GM21737 (cell line): ENCODE results near the gene ZDHHC18.
A peak's percentile ranks its signal among the peaks of the same experiment; 100 is the strongest.

ENCODE experiments used
- ATAC-seq: cut with Tn5 transposase; IDR thresholded peaks from one replicate; pipeline ENCODE4 v1.9.1; 2021; ENCODE audit warnings: mild to moderate bottlenecking, moderate library complexity; ENCODE audit not compliant: unreplicated experiment

Gene ZDHHC18

DNA sequence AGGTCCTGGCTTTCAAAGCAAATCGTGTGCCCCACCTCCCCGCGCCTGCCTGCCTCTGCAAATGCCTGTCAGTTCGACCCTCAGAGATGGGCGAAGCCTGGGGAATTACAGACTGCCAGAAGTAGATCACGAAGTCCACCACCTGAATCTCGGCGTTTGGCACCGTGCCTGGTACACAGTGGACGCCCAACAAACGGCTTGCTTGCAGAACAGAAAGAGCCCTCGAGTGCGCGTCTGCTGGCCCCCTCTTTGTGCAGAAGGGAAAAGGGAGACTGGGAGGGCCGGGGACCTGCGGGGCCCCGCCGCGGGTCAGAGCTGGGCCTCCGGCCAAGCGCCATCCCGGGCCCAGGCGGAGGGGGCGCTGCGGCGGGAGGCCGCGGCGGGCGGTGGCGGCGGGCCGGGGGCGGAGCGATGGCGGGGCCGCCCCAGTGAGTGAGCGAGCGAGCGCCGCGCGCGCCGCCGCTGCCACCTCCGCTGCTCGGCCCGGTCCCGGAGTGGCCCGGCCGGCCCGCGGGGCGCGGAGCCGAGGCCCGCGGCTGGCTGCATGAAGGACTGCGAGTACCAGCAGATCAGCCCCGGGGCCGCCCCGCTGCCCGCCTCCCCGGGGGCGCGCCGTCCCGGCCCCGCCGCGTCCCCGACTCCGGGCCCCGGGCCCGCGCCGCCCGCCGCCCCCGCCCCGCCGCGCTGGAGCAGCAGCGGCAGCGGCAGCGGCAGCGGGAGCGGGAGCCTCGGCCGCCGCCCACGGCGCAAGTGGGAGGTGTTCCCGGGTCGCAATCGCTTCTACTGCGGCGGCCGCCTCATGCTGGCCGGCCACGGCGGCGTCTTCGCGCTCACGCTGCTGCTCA, at the start of gene ZDHHC18:
Gene ZDHHC18 (plus strand): TSS at position 428 of the 845 bp plus-strand sequence. CDS start 117 bp downstream, at position 545.
- peak; percentile 73 for ATAC-seq

GRCh38 chr1:26779098-26779668, 47.3 kb upstream of the ZDHHC18 start:
- ATAC-seq: no peak

GRCh38 chr1:26780344-26780957, 46.0 kb upstream of the ZDHHC18 start:
- ATAC-seq: no peak

DNA sequence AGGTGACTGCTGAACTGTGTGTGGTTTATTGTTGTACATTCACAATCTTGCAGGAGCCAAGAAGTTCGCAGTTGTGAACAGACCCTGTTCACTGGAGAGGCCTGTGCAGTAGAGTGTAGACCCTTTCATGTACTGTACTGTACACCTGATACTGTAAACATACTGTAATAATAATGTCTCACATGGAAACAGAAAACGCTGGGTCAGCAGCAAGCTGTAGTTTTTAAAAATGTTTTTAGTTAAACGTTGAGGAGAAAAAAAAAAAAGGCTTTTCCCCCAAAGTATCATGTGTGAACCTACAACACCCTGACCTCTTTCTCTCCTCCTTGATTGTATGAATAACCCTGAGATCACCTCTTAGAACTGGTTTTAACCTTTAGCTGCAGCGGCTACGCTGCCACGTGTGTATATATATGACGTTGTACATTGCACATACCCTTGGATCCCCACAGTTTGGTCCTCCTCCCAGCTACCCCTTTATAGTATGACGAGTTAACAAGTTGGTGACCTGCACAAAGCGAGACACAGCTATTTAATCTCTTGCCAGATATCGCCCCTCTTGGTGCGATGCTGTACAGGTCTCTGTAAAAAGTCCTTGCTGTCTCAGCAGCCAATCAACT, 45.2 kb upstream of the ZDHHC18 start:
- no peak for ATAC-seq

GRCh38 chr1:26782521-26783212, 43.8 kb upstream of the ZDHHC18 start:
- ATAC-seq: no peak

DNA sequence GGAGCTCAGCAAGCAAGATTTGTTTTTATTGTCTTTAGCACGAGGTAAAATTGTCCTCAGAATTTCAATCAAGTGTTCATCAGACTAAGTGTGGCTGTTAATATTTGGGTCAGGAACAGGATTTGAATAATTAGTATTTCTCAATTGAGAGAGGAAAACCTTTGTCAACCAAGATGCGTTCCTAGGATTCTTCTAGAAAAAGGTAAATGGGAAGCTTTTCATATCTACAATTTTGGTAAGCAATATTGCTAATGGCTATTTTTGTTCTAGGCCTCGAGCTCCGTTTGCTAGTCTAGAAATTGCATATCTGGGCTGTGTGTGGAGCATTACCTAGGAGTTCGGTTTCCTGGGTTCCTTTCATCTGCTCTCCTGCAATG, 42.9 kb upstream of the ZDHHC18 start:
- ATAC-seq: no peak

GRCh38 chr1:26784023-26784871, 42.2 kb upstream of the ZDHHC18 start:
- no peak for ATAC-seq

GRCh38 chr1:26784886-26785285, 41.6 kb upstream of the ZDHHC18 start:
- ATAC-seq: no peak

DNA sequence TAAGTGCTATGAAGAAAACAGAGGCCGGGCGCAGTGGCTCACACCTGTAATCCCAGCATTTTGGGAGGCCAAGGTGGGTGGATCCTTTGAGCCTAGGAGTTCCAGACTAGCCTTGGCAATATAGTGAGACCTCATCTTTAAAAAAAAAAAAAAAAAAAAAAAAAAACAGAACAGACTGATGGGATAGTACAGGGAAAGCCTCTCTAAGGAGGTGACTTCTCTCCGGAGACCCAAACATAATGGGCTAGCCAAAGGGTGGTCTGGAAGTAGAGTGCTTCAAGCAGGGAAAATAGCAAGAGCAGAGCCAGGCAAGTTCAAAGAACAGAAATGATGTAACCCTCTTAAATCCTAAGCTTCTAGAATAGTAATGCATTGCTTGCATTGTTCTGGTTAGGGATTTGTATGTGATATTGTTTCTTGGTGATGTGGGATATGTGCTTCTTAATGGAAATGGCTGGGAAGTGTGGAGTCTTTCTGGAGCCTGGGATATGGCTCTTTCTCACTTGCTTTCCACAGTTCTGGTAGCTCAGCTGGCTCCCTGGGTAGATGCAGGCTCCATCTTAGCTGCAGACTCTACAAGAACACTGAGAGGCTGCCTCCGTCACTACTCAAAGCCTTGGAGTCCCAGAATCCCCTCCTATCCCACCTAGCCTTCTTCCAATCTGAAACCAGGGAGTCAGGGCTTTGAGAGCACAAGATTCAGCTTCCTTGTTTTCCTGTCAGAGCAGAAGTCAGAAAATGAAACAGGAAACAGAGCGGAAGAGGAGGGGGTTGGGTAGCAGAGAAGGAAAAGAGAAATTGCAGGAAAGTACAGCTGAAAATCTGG, 40.7 kb upstream of the ZDHHC18 start:
- no peak for ATAC-seq

GRCh38 chr1:26786437-26787380, 39.8 kb upstream of the ZDHHC18 start:
- ATAC-seq: no peak

GRCh38 chr1:26787381-26787705, 39.1 kb upstream of the ZDHHC18 start:
- peak; percentile 32 for ATAC-seq

- ATAC-seq: peak; percentile 62
Measured at GRCh38 chr1:26787706-26788514, 38.6 kb upstream of the ZDHHC18 start, which contains the start of gene PIGV. PIGV (plus strand) TSS chr1:26787950; CDS start chr1:26790816, 2,866 bp downstream.

- no peak for ATAC-seq
Measured at GRCh38 chr1:26788515-26788785, 38.0 kb upstream of the ZDHHC18 start.

DNA sequence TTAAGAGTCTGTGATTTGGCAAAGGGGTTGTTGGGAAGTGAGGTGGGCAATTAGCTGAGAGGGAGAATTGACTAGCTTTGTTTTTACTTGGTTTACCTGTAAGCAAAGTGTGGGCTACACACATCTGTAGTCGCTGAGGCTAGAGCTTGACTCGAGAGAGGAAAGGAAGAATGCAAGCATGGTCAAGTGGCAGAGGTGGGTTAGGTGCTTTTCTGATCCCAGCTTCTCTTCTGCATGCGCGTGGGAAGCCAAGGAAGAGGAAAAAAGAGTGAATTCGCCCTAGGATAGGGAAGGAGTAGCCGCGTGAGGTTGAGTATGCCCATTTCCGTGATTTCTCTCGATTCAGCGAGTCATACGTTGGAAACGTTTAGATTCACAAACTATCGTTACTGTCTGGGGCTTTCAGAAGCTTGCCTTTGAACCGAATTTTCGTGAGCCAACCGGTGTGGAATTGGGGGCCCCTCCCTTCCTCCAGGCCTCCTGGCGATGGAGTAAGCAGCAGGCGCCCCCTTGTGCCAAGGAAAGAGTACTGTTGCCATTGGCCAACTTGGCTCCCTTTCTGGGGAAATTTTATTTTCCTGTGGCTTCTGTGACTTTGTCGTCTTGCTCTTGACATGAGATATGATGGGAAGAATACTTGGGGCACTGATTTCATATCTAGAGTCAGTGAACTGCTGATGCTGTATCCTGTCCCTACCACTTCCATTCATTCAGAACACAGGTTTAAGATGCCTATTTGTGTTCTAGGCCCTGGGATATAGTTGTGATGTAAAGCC, 37.5 kb upstream of the ZDHHC18 start:
- peak; percentile 37 for ATAC-seq

DNA sequence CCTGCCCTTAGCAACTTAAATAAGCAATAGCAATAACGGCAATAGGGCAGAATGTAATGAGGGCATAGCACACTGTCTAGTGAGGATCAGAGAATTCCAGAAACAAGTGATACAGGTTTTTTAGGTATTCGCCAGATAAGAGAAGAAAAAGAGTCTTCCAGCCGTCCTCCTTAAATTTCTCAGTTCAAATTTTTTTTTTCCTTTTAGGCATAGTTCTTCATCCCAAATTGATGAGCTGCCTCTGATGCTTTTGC, 36.9 kb upstream of the ZDHHC18 start:
- ATAC-seq: no peak

DNA sequence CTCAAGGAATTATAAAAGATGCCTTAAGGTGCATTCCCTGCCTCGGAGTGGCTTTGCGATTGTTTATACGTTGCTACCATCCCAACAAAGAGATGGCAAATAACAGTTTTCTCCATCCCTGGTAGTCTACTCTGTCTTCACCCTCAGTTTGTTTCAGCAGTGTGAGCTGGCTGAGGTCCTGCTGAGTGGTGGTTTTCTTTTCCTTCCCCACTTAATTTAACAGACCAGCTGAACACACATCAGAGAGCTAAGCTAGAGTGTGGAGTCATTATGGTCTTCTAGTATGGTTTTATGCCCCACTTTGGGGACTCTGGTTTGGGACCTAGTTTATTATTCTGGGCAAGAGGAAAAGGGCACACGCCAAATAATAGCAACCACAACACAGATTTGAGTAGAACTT, 36.6 kb upstream of the ZDHHC18 start:
- no peak for ATAC-seq

DNA sequence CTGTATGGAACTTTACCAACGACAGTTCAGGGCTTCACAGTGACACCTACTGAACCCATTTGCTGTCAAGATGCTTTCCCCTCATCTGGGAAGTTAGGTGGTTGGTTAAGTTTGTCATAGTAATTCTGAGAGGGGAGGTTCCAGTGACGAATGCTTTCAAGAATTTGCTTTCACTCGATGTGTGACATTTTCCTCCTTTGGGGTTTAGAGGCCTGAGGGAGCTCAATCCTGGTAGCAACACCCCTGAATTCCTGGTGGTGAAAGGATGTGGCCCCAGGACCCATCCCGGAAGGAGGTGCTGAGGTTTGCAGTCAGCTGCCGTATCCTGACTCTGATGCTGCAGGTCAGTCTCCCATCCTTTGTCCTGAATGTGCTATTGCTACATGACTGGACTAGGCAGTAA, 35.9 kb upstream of the ZDHHC18 start:
- no peak for ATAC-seq
